ENCODE results near the gene TTLL10. TPM values are rescaled to one million over a fixed set of nuclear protein-coding genes. Genes with fewer than 3 reads are reported as not detected.
A peak's percentile ranks its signal among the peaks of the same experiment; 100 is the strongest.

The TTLL10 gene
- polyA plus RNA-seq, 5 donors: 0.47 to 2.9 (median 1.7) TPM

DNA sequence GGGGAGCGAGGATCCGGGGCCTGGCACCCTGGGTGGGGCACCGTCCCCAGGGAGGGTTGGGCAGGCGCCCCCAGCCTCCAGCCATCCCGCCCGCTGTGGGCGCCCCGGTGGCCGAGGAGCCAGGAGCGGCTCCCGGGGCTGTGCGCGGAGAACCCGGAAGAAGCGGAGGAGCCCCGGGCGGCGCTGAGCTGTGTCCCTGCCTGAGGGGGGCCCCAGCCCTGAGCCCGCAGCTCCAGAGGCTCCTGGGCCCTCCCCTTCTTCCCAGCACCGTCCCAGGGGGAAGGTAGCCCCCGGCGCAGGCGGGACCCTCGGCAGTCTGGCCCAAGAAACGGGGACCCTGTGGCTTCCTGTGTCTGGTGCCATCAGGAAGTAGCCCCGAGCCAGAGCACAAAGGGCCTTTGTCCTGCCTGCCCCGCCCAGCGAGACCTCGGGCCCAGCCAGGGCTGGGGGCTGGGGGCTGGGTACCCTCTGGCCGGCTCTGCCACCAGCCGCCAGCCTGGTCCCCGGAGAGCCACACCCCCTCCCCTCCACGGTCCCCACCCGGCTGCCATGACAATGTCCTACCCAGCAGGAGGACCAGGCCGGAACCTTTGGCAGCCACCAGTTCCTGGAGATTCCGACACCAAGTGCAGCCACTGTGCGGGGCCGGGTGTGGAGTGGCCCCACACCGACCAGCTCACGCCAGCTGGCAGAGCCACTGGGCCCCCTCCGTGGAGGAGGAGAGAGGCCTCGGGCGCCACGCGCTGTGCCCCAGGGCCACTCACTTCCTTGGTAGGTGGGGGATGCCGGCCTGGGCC is 15.6 kb upstream of the TTLL10 start:
- DNase-seq: peak in 1 of 2 donors; percentile 60

DNA sequence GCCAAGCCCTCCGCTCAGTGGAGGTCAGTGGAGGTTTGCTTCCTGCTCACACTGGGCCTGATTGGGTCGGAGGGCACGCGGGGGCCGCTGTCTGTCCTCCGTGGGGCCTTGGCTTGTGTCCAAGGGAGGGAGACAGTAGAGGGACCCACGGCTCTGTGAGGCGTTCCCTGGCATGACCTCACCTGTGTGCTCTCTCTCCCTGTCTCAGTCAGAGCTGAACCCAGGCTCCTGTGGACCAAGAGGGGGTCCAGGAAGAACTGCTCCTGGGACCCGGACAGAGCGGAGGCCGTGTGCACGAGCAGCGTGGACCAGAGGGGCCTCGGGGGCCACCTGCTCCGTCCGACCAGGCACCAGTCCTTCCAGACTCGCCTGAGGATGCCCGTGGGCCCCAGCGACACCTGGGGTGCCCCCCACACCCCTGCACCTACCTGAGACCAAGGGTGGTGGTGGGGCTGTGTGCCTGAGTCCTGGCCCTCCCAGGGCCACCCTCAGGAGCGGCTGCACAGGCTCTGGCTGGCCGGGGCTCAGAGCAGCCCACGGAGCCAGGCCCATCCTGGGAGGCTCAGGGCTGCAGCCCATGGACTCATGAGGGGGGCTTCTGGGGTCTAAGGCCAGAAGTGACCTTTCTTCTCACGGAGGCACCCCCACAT is 13.3 kb upstream of the TTLL10 start:
- no peak for DNase-seq

DNA sequence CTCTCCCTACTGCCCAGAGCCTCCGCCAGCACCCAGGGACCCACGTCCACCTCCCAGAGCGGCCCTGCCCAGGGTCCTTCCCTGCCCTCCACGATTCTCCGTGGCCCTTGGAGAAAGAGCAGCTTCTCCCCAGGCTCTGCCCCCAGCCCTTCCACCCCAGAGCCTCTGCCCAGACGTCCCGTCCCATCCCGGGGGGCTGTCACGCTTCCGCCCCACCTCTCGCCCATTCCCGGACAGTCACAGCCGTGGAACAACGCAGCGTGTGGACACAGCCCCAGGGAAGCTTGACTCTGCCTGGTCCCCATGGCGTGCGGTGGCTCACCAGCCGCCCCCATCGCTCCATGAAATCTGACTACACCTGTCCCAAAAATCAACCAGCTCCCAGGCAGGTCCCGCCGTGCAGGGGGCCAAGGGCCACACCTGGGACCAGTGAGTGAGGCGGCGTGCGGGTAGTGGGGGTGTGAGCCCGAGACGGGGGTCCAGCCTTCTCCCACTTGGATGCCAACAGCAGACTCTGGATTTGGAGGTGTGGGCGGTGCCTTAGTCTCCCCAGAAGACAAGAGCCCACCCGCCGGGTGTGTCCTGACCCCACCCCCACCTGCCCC is 12.5 kb upstream of the TTLL10 start:
- DNase-seq: no peak

DNA sequence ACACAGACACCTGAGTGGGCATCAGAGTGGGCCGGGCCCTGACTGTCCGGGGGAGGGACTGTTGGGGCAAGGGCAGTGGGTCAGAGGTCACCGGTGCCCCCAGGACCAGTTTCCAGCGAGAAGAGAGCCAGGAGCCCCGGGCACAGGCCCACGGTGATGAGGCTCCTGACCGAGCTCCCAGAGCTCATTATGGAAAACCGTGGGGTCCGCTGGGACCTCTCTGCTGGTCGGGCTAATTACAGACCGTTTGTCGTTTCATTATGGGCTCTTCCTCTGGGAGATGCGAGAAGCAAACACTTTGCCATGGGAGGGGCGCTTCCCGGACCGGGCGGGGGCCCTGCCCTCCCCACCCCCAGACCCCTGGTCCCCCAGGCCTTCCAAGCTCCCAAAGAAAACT is 12.0 kb upstream of the TTLL10 start:
- DNase-seq: no peak

DNA sequence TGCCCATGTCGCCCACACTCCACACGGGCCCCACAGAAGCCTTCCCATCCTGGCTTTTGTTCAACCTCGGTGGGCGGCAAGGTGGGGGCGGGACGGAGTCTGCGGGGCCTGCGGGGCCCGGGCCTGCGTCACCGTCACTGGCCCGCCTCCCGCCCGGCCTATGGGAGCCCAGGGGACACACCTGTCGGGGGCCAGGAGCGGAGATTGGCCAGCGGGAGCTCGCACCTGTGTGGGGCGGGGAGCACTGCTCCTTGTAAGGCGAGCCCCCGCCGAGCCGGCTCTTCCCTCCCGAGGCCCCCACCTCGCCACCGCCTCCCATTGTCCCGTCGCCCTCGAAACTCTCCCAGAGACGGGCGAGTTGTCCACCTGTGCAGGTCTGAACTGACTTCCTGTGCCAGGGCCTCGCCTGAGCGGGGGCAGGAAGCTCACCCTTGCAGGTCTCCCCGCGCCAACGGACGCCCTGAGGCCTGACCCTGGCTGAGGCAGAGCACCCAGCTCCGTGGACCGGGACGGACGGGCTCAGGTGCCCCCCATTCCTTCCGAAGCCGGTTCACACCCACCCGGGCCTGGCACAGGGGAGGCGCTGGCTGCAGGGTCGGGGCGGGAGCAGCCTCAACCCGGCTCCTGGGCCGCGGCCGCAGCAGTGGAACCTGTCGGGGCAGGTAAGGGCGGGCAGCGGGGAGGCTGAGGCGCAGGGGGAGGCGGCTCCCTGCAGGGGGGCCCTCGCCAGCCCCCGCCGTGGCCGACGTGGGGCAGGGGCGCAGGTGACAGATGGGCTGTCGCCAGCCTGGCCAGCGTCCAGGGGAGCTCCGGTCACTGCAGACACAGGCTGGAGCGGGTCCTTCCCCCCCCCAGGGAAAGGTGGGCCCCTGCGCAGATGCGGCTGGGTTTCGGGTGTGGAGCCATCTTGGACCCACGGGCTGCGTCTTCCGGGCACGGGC is 10.8 kb upstream of the TTLL10 start:
- peak; percentile 61 to 73 for DNase-seq

DNA sequence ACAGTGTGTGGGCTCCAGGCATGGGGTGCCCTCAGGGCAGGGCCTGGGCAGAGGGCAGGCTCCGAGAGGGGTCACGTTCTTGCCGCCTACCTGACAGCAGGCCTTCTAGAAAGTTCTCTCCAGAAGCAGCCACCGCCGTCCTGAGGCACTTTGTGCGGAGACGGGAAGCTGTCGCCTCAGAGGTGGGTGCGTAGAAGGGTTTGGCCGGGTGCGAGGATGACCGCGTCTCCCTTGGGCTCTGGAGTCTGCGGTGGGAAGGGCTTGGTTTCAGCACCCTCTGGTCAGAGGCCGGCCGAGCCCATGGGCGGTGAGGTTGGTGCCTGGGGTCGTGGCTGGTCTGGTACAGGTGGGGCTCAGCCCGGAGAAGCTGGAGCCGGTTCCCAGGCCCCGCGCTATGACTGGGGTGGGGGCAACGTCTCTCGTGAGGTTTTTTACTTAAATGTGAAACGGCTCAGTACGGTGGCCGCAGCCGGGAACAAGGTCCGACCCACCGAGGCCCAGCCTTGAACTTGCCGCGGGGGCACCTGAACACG is 10.1 kb upstream of the TTLL10 start:
- DNase-seq: no peak

DNA sequence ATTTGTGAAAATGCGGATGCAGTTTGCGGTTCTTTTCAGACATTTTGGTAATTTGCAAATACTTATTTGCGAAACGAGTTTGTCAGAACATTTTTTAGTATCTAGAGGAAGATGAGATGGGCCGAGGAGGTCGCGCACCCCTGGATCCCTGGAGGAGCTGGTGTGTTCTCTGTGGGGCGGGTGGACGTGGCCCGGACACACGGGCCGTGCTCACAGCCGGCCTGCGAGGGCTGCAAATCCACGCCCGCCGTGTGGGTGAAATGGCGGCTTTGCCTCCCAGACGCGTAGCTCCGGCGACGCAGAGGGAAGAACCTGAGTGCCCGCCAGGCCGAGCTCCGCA is 9.3 kb upstream of the TTLL10 start:
- DNase-seq: no peak

DNA sequence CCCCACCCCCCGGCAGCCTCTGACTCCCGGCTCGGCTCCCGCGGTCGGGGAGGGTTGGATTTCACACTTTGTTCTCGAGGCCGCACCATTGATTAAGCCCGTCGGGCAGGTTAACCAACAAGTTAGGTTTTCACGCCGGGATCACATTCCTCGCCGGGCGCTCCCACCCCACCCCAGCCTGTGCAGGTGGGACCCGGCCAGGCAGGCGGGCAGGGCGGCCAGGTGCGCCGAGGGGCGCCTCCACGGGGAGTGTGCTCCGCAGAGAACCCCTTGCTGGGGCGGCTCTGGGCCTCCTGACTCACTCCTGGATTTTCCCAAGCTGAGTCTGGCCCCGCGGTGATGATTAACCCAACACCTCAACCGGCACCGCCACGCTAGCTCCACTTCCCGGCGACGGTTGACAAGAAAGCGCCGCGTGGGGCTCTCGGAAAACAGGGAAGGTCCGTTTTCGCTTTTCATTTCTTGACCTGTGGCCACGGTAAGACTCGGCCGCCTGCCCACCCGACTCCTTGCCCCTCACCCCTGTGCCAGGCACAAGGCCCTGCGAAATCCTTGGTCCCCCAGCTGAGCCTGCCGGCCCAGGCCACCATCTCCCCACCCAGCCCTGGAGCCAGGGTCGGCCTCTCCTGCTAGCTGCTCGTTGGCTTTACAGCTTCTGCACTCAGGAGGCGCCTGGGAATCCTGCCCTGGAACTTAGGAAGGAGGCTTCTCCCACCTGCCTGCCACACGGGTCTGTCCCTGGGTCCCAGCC is 8.8 kb upstream of the TTLL10 start:
- DNase-seq: no peak

DNA sequence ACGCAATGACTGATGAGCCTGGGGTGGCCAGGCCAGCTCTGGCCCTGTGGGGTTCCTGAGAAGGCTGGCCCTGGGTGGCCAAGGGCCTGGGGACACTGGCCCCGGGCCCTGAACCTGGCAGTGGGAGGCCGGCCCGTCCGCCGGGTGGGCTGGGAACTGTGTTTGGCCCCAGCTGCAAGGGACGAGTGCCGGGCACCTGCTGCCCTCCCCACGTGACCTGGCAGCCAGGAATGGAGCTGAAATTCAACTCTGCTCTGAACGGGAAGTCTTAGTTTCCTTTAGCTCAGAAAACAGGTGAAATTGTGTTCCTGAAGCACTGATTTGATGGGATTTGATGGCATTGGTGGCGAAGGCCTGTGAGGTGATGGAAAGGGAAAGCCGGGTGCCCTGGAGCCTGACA is 8.2 kb upstream of the TTLL10 start:
- DNase-seq: no peak

DNA sequence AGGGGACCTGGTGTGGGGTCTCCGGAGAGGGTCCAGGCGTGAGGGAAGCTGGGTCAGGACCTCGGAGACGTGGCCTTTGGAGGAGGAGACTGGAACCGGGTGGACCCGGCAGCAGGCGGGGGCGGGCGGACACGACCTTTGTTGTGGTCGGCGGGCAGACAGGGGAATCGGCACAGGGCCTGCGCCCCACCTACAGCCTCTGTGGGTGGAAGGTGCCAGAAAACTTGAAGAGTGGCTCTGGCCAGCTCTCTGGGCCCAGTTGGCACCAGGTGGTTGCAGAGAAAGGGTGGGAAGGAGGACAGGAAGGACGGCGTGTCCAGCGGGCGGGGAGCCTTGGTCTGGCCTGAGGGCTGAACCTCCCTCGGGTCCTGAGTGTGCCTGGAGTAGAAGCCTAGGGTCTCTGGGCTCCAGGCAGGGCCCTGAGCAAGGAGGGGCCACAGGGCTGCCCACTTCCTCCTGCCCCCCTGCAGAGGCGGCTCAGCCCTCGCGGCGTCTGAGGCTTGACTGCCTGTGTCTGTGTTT is 7.7 kb upstream of the TTLL10 start:
- DNase-seq: no peak

DNA sequence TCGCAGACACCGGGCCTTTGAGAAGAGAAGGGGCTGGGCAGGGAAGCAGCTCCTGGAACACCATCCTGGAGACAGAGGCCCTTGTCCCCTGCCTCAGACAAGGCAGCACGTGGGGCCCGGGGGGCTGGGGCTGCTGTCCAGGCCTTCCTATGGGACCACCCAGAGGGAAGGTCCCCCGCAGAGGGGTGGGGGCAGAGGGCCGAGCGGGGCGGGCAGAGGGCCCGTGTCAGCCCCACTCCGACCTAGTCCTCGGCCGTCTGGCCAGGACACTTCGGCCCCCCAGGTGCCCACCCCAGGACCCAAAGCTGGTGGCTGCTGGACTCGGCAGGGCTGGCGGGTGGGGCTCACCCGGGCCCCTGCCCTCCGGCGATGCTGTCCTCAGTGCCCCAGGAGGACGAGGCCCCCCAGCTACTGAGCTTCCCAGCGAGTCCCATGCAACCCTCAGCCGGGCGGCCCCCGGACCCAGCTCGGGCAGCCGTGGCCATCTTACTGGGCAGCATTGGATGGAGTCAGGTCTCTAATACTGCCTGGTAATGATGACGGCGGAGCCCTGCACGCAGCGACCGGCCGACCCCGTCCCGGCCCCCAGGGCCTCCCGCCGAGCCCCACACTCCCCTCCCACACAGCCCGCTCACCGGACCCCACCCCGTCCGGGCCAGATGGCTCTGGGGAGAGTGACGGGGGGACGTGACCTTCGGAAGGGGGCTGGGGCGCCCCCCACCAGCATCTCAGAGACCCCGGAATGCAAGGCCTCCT is 6.9 kb upstream of the TTLL10 start:
- no peak for DNase-seq

DNA sequence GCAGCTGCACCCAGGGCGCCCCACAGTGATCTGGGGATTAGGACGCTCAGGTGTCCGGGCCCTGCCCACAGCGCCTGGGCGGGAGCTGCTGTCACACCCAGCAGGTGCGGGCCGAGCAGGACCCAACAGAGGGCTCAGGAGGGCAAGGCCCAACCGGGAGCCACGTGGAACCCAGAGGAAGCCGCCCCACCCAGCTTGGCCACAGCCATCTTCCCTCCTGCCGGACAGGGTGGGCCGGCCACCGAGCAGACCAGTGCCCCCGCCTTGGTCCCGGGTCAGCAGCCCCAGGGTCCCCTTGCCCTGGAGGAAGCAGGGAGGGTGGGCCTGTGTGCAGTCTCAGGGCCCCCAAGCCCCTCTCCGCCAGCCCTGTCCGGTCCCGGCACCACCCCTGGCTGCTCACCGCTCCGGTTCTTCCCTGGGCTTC is 6.3 kb upstream of the TTLL10 start:
- no peak for DNase-seq

DNA sequence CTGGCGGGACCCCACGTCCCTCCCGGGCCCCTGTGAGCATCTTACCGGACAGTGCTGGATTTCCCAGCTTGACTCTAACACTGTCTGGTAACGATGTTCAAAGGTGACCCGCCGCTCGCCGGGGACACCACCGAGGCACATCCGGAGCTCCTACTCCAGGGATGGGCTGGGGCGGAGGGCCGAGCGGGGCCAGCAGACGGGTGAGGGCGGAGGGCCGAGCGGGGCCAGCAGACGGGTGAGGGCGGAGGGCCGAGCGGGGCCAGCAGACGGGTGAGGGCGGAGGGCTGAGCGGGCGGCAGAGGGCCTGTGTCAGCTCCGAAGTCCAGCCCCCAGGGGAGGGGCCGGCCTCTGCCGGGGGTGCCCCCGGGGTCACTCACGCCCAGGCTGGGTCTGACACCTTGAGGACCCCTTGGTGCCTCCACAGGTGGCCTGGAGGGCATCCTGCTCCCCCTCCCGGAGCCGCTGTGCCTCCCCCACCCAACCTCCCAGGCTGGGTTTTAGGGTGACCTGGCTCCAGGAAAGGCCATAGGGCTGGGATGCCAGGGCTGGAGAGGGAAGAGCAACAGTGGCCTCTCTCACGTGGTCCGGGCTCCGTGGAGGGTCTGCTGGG is 5.7 kb upstream of the TTLL10 start:
- no peak for DNase-seq

DNA sequence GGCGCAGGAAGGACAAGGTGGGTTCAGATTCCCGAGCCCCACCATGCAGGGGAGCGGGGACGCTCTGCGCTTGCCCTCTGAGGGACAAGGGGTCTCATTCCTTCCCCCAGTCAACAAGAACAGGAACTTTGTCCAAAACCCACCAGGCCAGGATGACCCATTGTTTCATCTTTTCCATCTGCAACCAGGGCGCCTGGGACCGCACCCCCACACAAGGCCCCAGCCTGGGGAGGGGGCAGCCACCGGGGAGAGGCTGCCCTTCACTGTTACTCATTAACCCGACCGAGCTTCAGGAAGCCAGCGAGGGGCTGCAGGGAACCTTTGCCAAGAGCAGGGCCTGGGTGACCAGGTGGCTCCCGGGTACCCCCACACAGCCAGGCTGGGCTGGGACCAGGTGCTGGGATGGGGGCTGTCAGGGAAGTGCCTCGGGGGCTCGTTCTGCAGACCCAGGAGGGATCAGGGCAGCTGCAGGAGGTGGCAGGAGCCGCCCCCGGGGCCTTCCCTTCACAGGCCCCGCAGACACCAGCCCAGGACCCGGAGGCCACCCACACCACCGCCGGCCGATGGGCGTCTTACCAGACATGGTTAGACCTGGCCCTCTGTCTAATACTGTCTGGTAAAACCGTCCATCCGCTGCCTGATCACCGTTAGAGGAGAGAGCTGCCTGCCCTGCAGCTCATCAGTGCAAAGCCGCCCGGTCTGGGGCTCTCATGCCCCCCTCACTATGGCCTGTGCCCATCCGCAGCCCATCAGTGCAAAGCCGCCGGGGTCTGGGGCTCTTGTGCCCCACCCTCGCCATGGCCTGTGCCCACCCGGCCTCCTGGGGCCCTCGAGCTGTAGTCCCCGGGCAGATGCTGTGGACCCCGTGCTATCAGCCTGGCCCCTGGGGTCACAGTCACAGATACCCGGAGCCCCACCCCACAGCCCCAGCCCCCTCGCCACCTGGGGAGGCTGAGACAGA is 4.9 kb upstream of the TTLL10 start:
- no peak for DNase-seq

DNA sequence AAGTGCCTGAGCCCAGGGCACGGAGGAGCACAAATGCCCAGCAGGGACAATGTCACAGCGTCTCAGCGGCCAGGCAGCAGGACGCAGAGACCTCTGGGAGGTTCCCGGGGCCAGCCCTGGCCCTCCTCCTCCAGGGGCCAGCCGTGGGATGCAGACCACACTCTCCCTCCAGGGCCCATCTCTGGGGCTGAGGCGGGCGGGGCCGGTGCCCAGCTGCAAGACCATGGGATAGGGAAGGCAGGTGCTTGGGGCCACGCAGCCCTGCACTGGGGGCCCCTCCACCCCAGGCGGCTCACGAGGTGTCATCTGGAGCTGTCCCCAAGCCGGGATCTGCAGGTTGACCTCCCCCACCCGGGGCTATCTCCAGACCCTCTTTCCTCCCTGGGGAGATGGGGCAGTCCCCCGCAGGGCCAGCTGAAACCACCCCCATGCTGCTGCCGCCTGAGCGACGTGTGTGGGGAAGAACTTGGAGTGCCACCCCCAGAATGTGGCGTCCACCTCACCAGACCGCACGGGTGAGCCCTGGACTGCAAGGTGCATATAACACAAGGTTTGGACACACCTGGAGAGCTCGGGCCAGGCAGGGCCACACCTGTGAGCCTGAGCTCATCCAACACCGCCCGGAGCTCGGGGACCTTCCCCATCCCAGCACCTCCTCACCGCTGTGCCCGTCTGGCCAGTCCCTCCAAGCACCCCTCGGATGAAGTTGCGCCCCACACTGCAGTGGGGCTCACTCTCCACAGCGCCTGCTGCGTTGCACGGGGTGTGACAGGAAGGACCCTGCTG is 4.1 kb upstream of the TTLL10 start:
- no peak for DNase-seq

DNA sequence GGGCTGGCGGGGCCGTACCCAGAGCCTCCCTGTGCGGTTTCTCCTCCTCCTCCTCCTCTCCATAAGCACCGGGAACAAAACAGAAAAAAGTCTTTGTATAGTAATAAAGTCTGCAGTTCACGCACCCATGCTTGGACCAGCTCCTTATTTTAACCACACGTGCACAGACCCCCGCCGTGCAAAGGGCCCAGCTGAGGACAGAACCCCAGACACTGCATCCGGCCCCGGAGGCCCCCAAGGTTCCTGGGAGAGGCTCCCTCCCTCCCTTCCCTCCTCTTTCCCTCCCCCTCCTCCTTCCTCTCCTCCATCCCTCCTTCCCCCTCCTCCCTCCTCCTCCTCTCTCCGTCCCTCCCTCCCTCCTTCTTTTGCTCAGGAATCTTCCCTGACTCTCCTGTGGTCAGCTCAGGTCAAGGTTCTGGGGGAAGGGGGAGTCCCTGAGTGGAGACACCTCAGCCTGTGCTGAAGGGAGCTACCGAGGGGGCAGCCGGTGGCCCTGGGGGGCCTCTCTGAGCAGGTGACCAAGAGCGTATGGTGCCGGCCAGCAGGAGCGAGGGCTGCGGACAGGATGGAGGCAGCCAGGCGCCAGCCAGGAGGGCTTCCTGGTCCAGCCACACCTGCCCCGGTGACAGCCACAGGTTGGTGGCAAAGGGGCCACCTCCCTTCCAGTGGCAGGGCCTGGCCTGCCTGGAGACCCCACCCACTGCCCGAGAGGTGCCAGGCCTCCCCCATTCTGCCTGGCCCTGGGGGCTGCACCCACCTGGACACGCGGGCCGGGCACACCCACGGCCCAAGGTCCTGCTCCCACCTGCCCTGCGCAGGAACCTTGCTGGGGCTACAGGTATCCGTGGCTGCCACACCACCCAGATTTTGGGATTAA is 3.2 kb upstream of the TTLL10 start:
- no peak for DNase-seq

DNA sequence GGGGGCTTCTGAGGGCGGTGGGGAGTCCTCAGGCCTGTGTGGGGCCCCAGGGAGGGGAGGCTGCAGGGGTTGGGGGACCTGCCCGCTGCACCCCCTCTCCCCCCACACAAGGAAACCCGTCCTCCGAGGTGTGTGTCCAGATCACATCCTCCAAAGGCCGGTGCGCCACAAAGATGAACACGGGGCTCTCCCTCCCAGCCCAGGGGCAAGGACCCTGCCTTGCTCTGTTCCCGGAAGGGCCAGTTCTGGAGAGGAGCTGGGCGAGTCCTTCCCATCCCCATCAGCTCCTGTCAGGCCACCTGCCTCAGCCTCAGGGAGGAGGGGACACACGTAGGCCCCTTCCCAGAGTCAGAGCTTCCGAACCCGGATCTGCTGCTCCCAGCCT is 2.5 kb upstream of the TTLL10 start:
- DNase-seq: no peak

Measured in right lung (tissue), 5 donors.